HTR-8/SVneo (cell line): ENCODE data around the gene STAM.
"Not testable (repeated sequence)": the region's sequence is repeated elsewhere in the genome, so short reads cannot be mapped to it uniquely, and the experiment has no call there.

Experiments
- DNase-seq: peaks from one replicate; pipeline ENCODE4 v3.0.0; 2011; ENCODE audit warnings: low spot score, mixed read lengths; ENCODE audit not compliant: insufficient read length
- FAIRE-seq: peaks from 2 replicates; lab custom pipeline; 2011; peaks lifted over from hg19 to GRCh38; lab: Jason Lieb, UNC

STAM gene

DNA sequence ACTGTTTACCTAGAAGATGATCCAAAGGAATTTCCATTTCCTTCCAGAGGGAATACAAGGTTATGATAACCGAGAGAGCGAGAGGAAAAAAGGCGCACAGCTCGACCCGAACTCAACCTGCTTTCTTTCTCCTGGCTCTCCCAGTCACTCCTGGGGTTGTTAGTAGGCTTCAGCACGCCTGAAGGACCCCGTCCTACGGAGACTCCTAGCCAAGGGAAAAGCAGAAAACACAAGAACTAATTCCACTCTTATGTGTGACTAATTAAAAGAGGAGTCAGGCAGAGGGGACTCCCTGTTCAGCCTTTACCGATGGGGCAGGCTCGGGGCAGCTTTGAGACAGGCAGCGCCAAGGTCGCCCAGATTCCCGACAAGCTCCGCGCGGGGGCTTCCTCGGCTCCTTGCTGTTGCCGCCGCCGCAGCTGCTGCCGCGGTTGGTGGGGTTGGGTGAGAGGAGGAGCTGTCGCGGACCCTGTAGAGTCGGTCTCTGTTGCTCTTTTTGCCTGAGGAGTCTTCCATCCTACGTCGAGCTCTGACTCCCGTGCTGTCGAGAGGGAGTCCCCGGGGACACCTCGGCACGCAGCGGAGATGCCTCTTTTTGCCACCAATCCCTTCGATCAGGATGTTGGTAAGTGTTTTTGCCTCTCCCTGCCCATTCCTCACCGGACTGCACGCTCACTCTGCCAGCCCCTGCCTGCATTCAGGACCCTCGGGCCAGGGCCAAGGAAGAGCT, at the start of gene STAM:
TSS of gene STAM (plus strand) at position 397 of the 730 bp plus-strand sequence. CDS start at position 586, 189 bp downstream.
- FAIRE-seq, result no peak
- peak; percentile 90 for DNase-seq

DNA sequence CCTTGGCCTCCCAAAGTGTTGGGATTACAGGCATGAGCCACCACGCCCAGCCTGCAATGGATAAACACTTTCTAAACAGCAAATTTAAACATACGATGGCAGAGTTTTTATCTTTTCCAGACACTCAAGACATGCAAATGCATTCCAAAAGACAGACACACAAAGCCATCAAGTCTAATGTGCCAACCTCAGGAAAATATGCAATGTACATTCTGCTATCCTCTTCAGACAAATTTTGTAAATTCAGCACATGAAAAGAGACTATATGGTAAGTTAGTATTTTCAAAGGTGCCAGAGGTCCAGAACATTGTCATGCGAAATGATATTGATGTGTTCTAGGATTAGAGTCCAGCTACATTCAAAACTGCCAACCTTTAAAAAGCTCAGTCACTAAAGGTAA, 46.6 kb upstream of the STAM start:
- FAIRE-seq (no peak), DNase-seq (no peak)

DNA sequence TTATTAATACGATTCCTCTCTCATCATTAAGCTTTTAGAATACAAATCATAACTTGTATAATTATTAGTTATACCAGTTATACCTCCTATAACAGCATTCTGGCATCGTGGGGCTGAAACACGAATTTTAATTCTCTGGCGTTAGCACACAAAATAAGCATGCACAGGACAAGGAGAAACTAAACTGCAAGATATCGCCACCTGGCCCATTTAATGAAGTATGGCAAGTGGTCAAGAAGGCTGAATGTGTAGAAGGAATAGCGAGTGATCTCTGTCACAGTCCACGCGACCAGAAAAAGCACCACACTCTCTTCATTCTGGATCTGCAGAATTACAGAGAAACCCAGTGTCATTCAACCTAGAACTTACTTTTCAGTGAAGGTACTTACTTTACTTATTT, 44.9 kb upstream of the STAM start:
- DNase-seq (peak; percentile 29), FAIRE-seq (no peak)

DNA sequence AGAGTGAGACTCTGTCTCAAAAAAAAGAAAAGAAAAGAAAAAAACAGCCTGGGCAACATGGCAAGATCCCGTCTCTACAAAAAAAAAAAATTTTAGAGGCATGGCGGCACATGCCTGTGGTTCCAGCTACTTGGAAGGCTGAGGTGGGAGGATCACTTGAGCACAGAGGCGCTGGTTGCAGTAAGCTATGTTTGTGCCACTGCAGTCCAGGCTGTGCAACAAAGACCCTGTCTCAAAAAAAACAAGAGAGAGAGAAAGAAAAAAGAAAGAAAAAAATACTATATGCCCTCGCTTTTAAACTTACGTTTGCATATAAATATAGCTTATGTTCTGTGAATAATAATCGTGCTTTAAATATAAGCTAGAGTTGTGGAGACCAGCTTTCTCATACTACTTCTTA, 38.0 kb upstream of the STAM start:
- DNase-seq (no peak), FAIRE-seq (no peak)

DNA sequence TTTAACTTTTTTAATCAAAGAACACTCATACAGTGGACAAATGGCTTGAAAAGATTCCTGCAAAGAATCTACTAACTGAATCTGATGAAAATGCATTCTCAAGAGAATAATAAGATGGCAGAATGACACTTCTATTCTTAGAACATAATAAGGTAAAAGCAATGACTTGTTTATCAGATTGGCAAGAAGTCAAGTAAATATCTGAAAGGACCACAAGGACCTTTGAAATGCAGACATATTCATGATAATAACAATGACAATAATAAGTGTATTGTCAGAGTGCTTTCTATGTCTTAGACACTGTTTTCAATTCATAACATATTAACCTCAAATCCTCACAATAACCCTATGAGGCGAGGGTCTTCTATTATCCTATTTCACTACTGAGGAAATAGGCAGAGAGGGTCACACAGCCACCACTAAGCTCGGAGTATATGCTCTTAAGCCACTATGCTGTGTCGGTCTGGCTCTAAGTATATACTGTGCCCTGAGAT, 37.4 kb upstream of the STAM start:
- FAIRE-seq, result no peak
- no peak for DNase-seq

- FAIRE-seq (no peak), DNase-seq (no peak)
These were observed 36.9 kb upstream of the STAM start for GRCh38 chr10:17607060-17607459.

DNA sequence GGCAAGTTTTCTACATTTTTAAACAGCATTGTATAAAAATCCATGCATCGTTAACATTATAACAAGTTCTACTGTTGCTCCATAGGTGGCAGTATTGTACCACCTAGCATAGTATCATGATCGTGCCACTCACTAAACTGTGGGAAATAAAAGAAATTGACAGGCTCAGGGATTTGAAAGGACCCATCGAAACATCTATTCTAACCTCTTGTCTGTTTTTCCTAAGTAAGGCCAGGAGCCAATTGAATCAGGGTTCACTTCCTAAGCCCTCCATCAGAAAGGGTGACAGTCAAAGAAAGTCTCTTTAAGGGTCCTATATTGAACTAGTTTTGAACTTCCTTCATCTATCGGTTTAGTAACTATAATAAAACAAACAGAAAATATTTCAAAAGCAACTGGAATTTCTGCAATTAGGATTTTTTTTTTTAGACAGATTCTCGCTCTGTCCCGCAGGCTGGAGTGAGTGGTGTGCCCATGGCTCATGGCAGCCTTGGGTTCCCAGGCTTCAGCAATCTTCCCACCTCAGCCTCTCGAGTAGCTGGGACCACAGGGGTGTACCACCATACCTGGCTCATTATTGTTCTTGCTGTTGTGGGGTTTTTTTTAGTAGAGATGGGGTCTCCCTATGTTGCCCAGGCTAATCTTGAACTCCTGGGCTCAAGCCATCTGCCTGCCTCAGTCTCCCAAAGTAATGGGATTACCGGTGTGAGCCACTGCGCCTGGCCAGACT, 36.2 kb upstream of the STAM start:
- FAIRE-seq, result no peak
- peak; percentile 38 for DNase-seq

GRCh38 chr10:17609523-17610079, 34.4 kb upstream of the STAM start:
- DNase-seq, result no peak
- no peak for FAIRE-seq

- DNase-seq (peak; percentile 41), FAIRE-seq (no peak)
These were observed 27.4 kb upstream of the STAM start for GRCh38 chr10:17616403-17617030.

DNA sequence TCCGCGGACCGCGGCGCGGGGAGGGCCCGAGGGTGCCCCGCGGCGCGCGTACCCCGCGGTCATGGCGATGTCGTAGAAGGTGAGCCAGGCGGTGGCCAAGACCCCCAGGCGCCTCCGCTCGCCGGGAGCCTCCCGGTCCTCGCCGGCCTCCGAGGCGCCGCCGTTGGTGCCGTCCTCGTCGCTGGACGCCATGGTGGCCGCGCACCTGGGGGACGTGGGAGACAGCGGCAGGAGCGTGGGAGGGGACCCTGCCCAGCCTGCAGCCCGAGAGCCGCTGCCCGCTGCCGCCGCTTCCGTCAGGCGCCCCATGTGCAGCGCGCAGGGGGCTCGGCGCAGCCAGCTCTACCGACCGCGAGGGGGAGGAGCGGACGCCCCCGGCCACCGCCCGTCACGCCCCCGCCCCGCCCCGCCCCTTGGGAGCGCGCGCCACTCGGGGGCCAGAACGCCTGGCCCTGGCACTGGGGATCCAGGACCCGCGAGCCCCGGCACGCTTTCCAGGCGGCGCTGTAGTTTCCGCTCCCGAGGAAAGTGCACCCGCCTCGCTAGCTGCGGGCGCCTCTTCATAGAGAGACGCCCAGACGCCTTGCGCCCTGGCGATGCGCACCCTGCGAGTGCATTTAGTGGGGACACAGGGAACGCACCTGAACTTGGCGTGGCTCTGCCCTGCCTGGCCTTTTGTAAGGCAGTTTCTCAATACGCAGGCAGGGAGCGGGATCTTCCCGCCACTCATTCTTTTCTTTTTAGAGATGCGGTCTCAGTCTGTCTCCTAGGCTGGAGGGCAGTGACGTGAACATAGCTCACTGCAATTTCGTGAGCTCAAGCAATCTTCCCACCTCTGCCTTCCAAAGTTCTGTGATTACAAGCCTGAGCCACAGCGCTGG, 26.7 kb upstream of the STAM start, which contains the start of gene HACD1:
TSS of gene HACD1 (minus strand) at position 344 of the 881 bp plus-strand sequence. CDS start at position 309, 35 bp downstream.
- DNase-seq (peak; percentile 89), FAIRE-seq (peak; percentile 52)

DNA sequence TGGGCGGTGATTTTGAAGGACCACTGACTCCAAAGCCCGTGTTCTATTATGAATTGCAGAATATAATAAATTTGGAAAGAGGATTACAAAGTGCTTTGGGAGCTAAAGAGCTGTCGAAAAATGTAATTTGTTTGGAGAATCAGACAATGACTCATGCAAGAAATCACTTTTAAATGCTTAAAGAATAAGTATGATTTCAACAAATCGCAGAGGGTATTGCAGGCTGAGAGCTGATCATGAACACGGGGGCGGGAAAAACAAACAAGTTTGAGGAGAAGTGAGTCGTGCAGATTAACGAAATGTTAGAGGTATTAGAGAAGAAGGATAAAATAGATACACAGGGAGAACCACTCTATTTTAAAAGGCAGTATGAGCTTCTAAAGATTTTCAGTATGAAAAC, 21.9 kb upstream of the STAM start:
- no peak for FAIRE-seq
- no peak for DNase-seq

- no peak for FAIRE-seq
- no peak for DNase-seq
These were observed 19.0 kb upstream of the STAM start for GRCh38 chr10:17624996-17625395.

DNA sequence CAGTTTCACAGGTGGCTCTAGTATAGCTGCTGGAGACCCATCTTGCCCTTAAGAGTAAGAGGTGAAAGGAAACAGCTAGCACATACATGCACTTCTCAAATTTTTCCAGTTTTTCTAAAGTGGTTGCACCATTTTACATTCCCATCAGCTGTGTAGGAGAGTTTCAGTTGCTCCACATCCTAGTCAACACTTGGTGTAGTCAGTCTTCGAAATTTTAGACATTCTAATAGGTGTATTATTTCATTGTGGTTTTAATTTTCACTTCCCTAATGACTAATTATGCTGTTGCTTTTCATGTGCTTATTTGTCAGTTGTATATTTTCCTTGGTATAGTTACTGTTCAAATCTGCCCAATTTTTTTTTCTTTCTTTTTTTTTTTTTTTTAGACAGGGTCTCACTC, 17.3 kb upstream of the STAM start:
- FAIRE-seq (no peak), DNase-seq (no peak)

DNA sequence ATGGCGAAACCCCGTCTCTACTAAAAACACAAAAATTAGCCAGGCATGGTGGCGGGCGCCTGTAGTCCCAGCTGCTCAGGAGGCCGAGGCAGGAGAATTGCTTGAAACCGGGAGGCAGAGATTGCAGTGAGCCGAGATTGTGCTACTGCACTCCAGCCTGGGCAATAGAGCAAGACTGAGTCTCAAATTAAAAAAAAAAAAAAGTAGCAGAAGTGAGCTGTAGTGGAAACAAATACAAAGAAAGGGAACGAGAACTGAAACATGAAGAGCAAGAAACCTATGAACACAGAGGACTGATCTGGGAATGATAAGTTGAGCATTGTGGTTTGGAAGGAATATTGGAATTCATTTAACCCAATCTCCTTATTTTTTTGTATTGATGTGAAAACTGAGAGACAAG, 11.4 kb upstream of the STAM start:
- DNase-seq, FAIRE-seq: not testable (repeated sequence)

DNA sequence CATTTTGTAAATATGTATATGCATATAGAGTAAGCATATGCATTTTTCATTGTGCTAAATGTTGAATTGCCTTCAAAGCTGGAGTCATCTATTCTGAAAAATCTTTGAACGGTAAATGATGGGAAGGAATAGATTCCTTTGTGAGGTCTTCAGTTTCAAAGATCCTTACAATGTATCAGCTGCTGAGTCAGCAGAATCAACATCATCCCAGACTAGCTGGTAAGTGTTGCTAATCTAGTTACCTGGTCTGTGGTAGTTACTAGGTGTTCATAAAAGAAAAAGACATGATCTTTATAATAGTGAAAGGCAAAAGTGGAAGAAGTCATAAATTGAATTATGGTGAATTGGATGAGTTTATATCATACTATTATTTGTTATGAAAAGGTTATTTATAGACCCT, 10.6 kb upstream of the STAM start:
- FAIRE-seq, result no peak
- DNase-seq, result no peak

DNA sequence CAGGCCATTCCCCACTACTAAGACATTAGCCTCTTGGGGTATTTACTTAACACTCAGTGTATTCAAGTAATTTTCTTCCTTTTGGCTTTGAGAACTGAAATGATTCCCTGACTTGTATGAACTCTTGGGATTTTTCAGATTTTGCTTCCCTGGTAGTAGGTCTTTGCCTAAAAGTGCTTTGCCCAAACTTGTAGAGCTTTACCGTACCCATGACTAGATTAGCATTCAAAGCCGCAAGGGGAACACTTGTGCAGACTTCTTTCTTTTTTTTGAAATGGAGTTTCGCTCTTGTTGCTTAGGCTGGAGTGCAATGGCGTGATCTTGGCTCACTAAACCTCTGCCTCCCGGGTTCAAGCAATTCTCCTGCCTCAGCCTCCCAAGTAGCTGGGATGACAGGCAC, 6.1 kb upstream of the STAM start:
- no peak for FAIRE-seq
- DNase-seq, result no peak

DNA sequence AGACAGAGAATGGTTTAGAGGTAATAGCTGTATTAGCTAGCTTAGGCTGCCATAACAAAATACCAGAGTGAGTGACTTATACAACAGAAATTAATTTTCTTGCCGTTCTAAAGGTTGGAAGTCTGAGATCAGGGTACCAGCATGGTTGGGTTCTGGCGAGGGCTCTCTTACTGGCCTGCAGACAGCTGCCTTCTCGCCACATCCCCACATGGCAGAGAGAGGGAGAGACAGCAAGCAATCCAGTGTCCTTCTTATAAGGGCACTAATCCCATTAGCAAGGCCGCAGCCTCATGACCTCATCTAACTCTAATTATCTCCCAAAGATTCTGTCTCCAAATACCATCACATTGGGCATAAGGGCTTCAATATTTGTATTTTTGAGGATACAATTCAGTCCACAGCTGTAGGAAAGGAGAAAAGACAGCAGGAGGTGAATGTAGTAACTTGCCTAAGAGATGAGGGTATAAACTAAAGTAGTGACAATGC, 3.6 kb upstream of the STAM start:
- DNase-seq, result no peak

DNA sequence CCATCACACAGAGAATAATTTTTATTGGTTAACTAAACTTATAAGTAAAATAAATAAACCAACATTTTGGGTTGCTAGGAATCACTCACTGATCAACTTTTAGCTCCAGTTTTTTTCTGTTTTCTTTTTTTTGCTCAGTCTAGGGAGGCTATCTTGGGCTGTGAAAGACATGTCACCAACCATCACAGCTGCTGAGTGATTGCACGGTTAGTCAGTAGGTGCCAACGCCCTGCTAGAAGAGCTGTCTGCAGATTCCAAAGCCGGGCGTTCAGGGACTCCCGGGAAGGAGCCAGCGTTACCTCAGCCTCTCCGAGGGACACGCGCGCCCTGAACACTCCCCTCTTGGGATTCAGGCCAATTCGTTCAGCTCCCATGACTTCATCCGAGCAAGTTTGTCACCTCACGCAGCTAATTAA, 604 bp upstream of the STAM start:
- peak; percentile 51 for DNase-seq
- no peak for FAIRE-seq

More for the DNA sequence above, 3.6 kb upstream of the STAM start:
- no peak for FAIRE-seq

DNA sequence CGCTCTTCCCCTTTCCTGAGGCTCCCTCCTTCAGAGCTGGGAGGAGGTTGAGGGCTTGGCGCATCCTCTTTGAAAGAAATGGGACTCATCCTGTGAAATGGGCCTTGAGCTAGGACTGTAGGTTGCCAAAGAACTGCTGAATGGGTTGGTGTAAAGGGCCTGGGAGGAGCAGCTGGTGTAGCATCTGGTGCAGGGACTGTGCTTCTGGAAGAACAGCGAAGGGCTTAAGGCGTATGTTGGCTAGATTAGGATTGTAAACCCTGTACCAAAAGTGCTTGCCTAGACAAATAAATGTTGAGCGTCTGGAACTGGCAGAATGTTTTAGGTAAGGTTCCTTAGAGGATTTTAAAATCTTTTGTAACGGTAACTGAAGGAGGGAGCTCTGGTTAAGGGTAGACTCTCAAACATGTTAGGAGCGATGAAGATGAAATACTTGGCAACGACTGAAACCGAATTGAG, 563 bp downstream of the STAM start:
- DNase-seq (no peak), FAIRE-seq (no peak)
